ENCODE data around the gene MGST2. TPM values are rescaled to one million over a fixed set of nuclear protein-coding genes. Genes with fewer than 3 reads are reported as not detected.

MGST2 gene
- total RNA-seq, 2 donors from 2014 or later, result 188 to 215 TPM

DNA sequence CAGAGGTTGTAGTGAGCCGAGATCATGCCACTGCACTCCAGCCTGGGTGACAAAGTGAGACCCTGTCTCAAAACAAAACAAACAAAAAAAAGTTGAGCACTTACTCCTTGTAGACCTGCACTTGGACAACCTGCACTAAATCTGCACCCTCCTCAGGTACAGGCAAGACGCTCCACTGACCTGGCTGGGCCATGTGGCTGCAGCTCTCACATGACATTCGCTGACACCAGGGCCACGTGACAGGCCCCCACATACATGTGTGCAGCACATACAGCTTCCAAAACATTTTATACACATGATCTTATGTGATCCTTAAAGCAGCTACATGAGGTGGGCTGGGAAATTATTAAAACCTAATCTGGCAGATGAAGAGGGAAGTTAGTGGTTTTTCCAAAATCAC, 62.5 kb downstream of the MGST2 start:
- Mint-ChIP-seq H3K27ac (no peak overlapping the region), H3K36me3 (ENCODE audit: low read depth) (peaks cover 39% of the 10 kb centered on the region), H3K4me1 (peaks cover 26% of the 10 kb centered on the region), H3K27me3 (ENCODE audit: insufficient read depth) (no peaks in the 10 kb centered on the region), H3K9me3 (no peaks in the 10 kb centered on the region), H3K4me3 (no peak overlapping the region)
- Histone ChIP-seq H3K9me3 (ENCODE audit: control insufficient read depth, low read length) (no peaks in the 10 kb centered on the region), H3K9ac (ENCODE audit: extremely low read depth, low read length, poor library complexity, severe bottlenecking) (no peak overlapping the region), H3K27ac (ENCODE audit: low read depth, low read length) (no peak overlapping the region), H3K4me1 (ENCODE audit: control insufficient read depth, insufficient read depth, low read length) (peaks cover 4% of the 10 kb centered on the region), H3K36me3 (ENCODE audit: control insufficient read depth, insufficient read depth, low read length) (peaks cover 68% of the 10 kb centered on the region), H3K27me3 (ENCODE audit: control insufficient read depth, insufficient read depth, low read length, poor library complexity, severe bottlenecking) (no peaks in the 10 kb centered on the region), H3K4me3 (ENCODE audit: low read length) (no peak overlapping the region)
- no peak for DNase-seq
- WGBS, 2 experiments (ENCODE audit: insufficient coverage in 1 of 2, insufficient read length in 1 of 2), result 95 to 100% methylated on average over 2 to 4 of the region's 4 CpGs
- TF ChIP-seq, protein P1, sequence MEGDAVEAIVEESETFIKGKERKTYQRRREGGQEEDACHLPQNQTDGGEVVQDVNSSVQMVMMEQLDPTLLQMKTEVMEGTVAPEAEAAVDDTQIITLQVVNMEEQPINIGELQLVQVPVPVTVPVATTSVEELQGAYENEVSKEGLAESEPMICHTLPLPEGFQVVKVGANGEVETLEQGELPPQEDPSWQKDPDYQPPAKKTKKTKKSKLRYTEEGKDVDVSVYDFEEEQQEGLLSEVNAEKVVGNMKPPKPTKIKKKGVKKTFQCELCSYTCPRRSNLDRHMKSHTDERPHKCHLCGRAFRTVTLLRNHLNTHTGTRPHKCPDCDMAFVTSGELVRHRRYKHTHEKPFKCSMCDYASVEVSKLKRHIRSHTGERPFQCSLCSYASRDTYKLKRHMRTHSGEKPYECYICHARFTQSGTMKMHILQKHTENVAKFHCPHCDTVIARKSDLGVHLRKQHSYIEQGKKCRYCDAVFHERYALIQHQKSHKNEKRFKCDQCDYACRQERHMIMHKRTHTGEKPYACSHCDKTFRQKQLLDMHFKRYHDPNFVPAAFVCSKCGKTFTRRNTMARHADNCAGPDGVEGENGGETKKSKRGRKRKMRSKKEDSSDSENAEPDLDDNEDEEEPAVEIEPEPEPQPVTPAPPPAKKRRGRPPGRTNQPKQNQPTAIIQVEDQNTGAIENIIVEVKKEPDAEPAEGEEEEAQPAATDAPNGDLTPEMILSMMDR (conservative IDR thresholded peaks at IDR 0.05), result no peak

DNA sequence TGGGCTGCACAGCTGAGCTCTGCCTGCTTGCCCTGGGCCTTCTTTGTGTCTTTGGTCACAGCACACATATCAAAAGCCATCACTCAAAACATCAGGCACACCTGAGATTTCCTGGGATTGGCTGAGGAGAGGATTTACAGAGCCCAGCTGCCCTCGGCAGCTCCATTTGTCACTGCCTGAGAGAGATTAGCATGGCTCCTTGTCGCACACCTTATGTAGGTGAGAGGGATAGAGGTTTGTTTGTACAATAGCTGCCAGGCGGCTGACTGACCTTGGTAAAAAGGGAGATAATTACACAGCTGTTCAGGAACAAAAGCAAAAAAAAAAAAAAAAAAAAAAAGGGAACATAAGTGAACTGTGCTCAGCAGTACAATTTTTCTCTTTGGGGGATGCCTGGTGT, 63.2 kb downstream of the MGST2 start:
- Mint-ChIP-seq H3K4me3 (no peak overlapping the region), H3K9me3 (no peaks in the 10 kb centered on the region), H3K27me3 (ENCODE audit: insufficient read depth) (no peaks in the 10 kb centered on the region), H3K36me3 (ENCODE audit: low read depth) (peaks cover 39% of the 10 kb centered on the region), H3K27ac (peak overlapping the region; percentile 59), H3K4me1 (peaks cover 30% of the 10 kb centered on the region)
- TF ChIP-seq, protein P1 (conservative IDR thresholded peaks at IDR 0.05), result no peak
- 81 to 90% methylated on average over 2 to 3 of the region's 3 CpGs for WGBS, 2 experiments (ENCODE audit: insufficient coverage in 1 of 2, insufficient read length in 1 of 2)
- Histone ChIP-seq H3K36me3 (ENCODE audit: control insufficient read depth, insufficient read depth, low read length) (peaks cover 62% of the 10 kb centered on the region), H3K27me3 (ENCODE audit: control insufficient read depth, insufficient read depth, low read length, poor library complexity, severe bottlenecking) (no peaks in the 10 kb centered on the region), H3K27ac (ENCODE audit: low read depth, low read length) (no peak overlapping the region), H3K9me3 (ENCODE audit: control insufficient read depth, low read length) (no peaks in the 10 kb centered on the region), H3K9ac (ENCODE audit: extremely low read depth, low read length, poor library complexity, severe bottlenecking) (no peak overlapping the region), H3K4me3 (ENCODE audit: low read length) (no peak overlapping the region), H3K4me1 (ENCODE audit: control insufficient read depth, insufficient read depth, low read length) (peaks cover 10% of the 10 kb centered on the region)
- DNase-seq, result no peak

DNA sequence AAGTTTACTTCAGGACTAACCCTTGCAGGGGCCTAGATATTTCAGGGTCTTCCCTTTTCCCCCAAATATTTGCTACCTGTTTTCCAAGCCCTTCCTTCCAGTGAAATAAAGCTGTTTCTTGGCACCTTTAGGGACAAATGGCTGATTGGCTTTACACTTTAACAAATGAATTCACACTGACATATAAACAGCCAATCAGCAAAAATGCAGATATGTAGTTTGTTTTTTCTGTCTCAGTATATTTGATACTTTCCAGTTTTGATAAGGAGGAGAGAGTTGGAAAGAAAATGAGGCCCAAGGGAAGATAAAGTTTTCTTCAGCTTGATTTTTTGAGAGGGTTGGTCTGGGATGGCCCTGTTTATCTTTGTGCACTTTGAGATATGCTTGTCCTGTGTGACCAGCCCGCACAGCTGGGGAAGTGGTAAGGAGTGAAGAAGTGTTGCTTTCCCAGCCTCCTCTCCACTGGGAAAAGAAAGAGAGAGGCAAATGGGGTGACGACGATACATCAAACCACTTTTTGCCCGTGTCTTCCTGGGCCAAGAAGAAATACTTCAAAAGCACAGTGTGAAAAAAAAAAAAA, 67.5 kb downstream of the MGST2 start:
- H3K27me3 Mint-ChIP-seq (ENCODE audit: insufficient read depth), result no peaks in the 10 kb centered on the region

More for the DNA sequence above, 67.5 kb downstream of the MGST2 start:
- H3K4me1 ChIP-seq (ENCODE audit: control insufficient read depth, insufficient read depth, low read length), result peaks cover 39% of the 10 kb centered on the region
- H3K4me3 Mint-ChIP-seq, result no peak overlapping the region
- no peaks in the 10 kb centered on the region for H3K9me3 Mint-ChIP-seq
- H3K9me3 ChIP-seq (ENCODE audit: control insufficient read depth, low read length), result no peaks in the 10 kb centered on the region
- peaks cover 22% of the 10 kb centered on the region for H3K36me3 ChIP-seq (ENCODE audit: control insufficient read depth, insufficient read depth, low read length)
- no peaks in the 10 kb centered on the region for H3K27me3 ChIP-seq (ENCODE audit: control insufficient read depth, insufficient read depth, low read length, poor library complexity, severe bottlenecking)
- WGBS, 2 experiments (ENCODE audit: insufficient coverage in 1 of 2, insufficient read length in 1 of 2), result 85% methylated on average over 3 of the region's 4 CpGs; no CpG with 5 or more reads in 1 of the 2 experiments
- H3K27ac ChIP-seq (ENCODE audit: low read depth, low read length), result no peak overlapping the region
- TF ChIP-seq, protein P1 (conservative IDR thresholded peaks at IDR 0.05), result no peak
- peaks cover 27% of the 10 kb centered on the region for H3K36me3 Mint-ChIP-seq (ENCODE audit: low read depth)
- H3K4me3 ChIP-seq (ENCODE audit: low read length), result no peak overlapping the region
- no peak for DNase-seq
- peaks cover 58% of the 10 kb centered on the region for H3K4me1 Mint-ChIP-seq
- H3K27ac Mint-ChIP-seq, result no peak overlapping the region
- no peak overlapping the region for H3K9ac ChIP-seq (ENCODE audit: extremely low read depth, low read length, poor library complexity, severe bottlenecking)

Measured in endodermal cell (in vitro differentiated cells).